K562 (cell line): ENCODE measurements around the gene ATP2A3. TPM values are rescaled to one million over a fixed set of nuclear protein-coding genes. Genes with fewer than 3 reads are reported as not detected.

ENCODE experiments used
- ATAC-seq: fragments of 200-7000 bp; cut with Tn5 transposase; 3 replicates; pipeline ENCODE4 v1.9.1; 2020; ENCODE audit warnings: moderate library complexity
- BruUV-seq: library from RNA; stranded (reverse); fragments of 400-500 nt; replicated peaks from 2 replicates; lab custom pipeline; 2021; lab: Mats Ljungman, UMichigan
- CTCF ChIA-PET: fragments of 300-600 bp; formaldehyde crosslinking; extraction: SDS; loops from one replicate; lab custom pipeline; 2021; ENCODE audit warnings: low intra/inter-chr PET ratio; lab: Yijun Ruan, JAX
- POLR2A ChIA-PET: fragments of 300-600, 350-650 bp; sonication (Branson Sonifier 250); formaldehyde crosslinking; extraction: SDS; loops from one replicate; lab custom pipeline; 2021; ENCODE audit warnings: antibody characterized with exemption, inconsistent platforms; lab: Yijun Ruan, JAX
- DNase-seq, 4 experiments: peaks; one replicate each; pipeline versions ENCODE4 v3.0.0 to v3.0.0-alpha.2; 2011 to 2018; ENCODE audit warnings: low spot score in 3 of 4, mixed read lengths in 3 of 4; ENCODE audit errors: extremely low read depth in 1 of 4
- FAIRE-seq: peaks from 2 replicates; lab custom pipeline; 2011; peaks lifted over from hg19 to GRCh38; lab: Jason Lieb, UNC
- H2AFZ ChIP-seq: 2 replicates; pipeline ENCODE4 v1.6.0; 2011; ENCODE audit warnings: low read depth, low read length, control low read depth, inconsistent platforms
- H3K27ac ChIP-seq: fragments of 200-600 bp; 3 replicates; pipeline ENCODE4 v1.8.0; 2011; ENCODE audit warnings: low read depth, mild to moderate bottlenecking, control low read depth, inconsistent platforms, low read length, moderate library complexity, mixed read lengths; ENCODE audit errors: extremely low read depth
- H3K27me3 ChIP-seq, 2 experiments: fragments of 300-600 bp in 1 of 2; 2 replicates in 1 of 2; 3 replicates in 1 of 2; pipeline versions ENCODE4 v1.6.0 to v1.8.0; 2011; ENCODE audit warnings: inconsistent platforms in 2 of 2, low read length in 2 of 2, mild to moderate bottlenecking in 1 of 2, mixed read lengths in 1 of 2, moderate library complexity in 1 of 2; ENCODE audit not compliant: control insufficient read depth in 2 of 2, insufficient read depth in 2 of 2
- H3K36me3 ChIP-seq: fragments of 300-600 bp; 3 replicates; pipeline ENCODE4 v1.8.0; 2011; ENCODE audit warnings: mild to moderate bottlenecking, low read length, inconsistent platforms; ENCODE audit not compliant: control insufficient read depth, insufficient read depth
- H3K4me1 ChIP-seq, 2 experiments: fragments of 200-600 bp in 1 of 2; replicated peaks in 1 of 2; 2 replicates in 1 of 2; 3 replicates in 1 of 2; pipeline versions ENCODE4 v1.5.1 to v1.8.0; 2011; ENCODE audit warnings: inconsistent platforms in 2 of 2, low read length in 2 of 2, mild to moderate bottlenecking in 1 of 2, mixed read lengths in 1 of 2, moderate library complexity in 1 of 2; ENCODE audit not compliant: control insufficient read depth in 2 of 2, insufficient read depth in 2 of 2
- H3K4me2 ChIP-seq: 2 replicates; pipeline ENCODE4 v1.6.1; 2011; ENCODE audit warnings: low read length, control low read depth, inconsistent platforms, mixed read lengths; ENCODE audit not compliant: insufficient read depth
- H3K4me3 ChIP-seq: fragments of 200-600 bp; sonication (generic), shearing (Covaris generic); 2 replicates; pipeline ENCODE4 v1.5.1; 2016; ENCODE audit warnings: control low read depth, inconsistent platforms
- H3K79me2 ChIP-seq: fragments of 200-600 bp; 3 replicates; pipeline ENCODE4 v1.8.0; 2011; ENCODE audit warnings: low read length, inconsistent platforms; ENCODE audit not compliant: control insufficient read depth, insufficient read depth
- H3K9ac ChIP-seq, 2 experiments: 2 replicates each; pipeline versions ENCODE4 v1.6.0 to v1.6.1; 2011; ENCODE audit warnings: low read depth in 2 of 2, low read length in 2 of 2, control low read depth in 1 of 2, inconsistent platforms in 1 of 2, mild to moderate bottlenecking in 1 of 2, mixed read lengths in 1 of 2; ENCODE audit not compliant: insufficient read depth in 1 of 2
- H3K9me1 ChIP-seq: one replicate; pipeline ENCODE4 v1.6.0; 2011; ENCODE audit warnings: inconsistent platforms, mild to moderate bottlenecking, low read length, moderate library complexity; ENCODE audit not compliant: control insufficient read depth, insufficient read depth
- H3K9me3 ChIP-seq: replicated peaks from 2 replicates; pipeline ENCODE4 v1.5.1; 2011; ENCODE audit warnings: low read depth, low read length, inconsistent platforms; ENCODE audit not compliant: control insufficient read depth, insufficient read depth
- H4K20me1 ChIP-seq: replicated peaks from 2 replicates; pipeline ENCODE4 v1.6.1; 2011; ENCODE audit warnings: low read length, inconsistent platforms, mixed read lengths; ENCODE audit not compliant: control insufficient read depth, insufficient read depth
- CBFA2T2 ChIP-seq: fragments of 450-650 bp; conservative IDR thresholded peaks from 2 replicates; pipeline ENCODE4 v1.6.1; 2017; ENCODE audit warnings: mild to moderate bottlenecking
- FOXJ3 ChIP-seq: sonication (generic); formaldehyde crosslinking; IDR thresholded peaks from 2 replicates; pipeline ENCODE4 v1.4.0; 2020; ENCODE audit warnings: mild to moderate bottlenecking, missing genetic modification reagents
- IFI16 ChIP-seq: fragments of 250-450 bp; sonication (Bioruptor Pico); IDR thresholded peaks from 2 replicates; pipeline ENCODE4 v2.1.2; 2022; ENCODE audit warnings: mild to moderate bottlenecking, inconsistent platforms
- RAD51 ChIP-seq: fragments of 450-650 bp; IDR thresholded peaks from 2 replicates; pipeline ENCODE4 v1.7.1; 2016; ENCODE audit warnings: low read depth, mild to moderate bottlenecking, borderline replicate concordance
- ZBTB33 ChIP-seq: sonication (generic); formaldehyde crosslinking; IDR thresholded peaks from 2 replicates; pipeline ENCODE4 v1.8.1; 2023; ENCODE audit warnings: mild to moderate bottlenecking, missing genetic modification reagents
- ZMIZ1 ChIP-seq, 2 experiments: fragments of 150-350 bp in 1 of 2; IDR thresholded peaks; 2 replicates each; pipeline ENCODE4 v1.6.1; 2012 to 2016; ENCODE audit warnings: low read depth in 2 of 2, low read length in 2 of 2, mild to moderate bottlenecking in 1 of 2, moderate library complexity in 1 of 2
- ZNF507 ChIP-seq: conservative IDR thresholded peaks from 2 replicates; pipeline ENCODE4 v1.6.1; 2017; ENCODE audit warnings: missing genetic modification characterization, missing compliant biosample characterization
- WGBS: fragments of 100-300 bp; shearing (Covaris generic); methylation state at CpG from one replicate; pipeline ENCODE4 v1.1.6; 2016; ENCODE audit warnings: low coverage, mixed read lengths; ENCODE audit not compliant: insufficient coverage; ENCODE audit errors: missing lambda C conversion rate; 5-methylcytosine and 5-hydroxymethylcytosine counted together
- in situ Hi-C: fragments of 300-500 bp; cut with MboI; formaldehyde crosslinking; loops from 4 replicates; pipeline ENCODE4 v1.15.0; 2018; ENCODE audit warnings: inconsistent platforms, mixed read lengths
- intact Hi-C: fragments of 100-400 bp; cut with micrococcal nuclease; formaldehyde crosslinking; loops from 2 replicates; pipeline ENCODE4 v1.14.2; 2022
- polyA plus RNA-seq, 8 experiments: library from polyadenylated mRNA; depleted of rRNA in 4 of 8; stranded (reverse) in 5 of 8; unstranded in 3 of 8; fragments of >200 nt; fragmentation: Nextera tagmentation in 2 of 8; fragmentation: Illumina TruSeq in 1 of 8; extraction: Ambion mirVana in 2 of 8; extraction: Trizol in 1 of 8; gene quantifications; 2 replicates each; pipeline versions ENCODE4 v1.2.1 to v1.2.3, GENCODE V29; 2011 to 2014; ENCODE audit warnings: inconsistent platforms in 1 of 8, missing spikeins in 1 of 8
- total RNA-seq, 7 experiments: library from RNA; depleted of rRNA in 6 of 7; stranded (reverse); fragments of >200 nt in 6 of 7; fragmentation: Illumina TruSeq in 2 of 7; extraction: Trizol in 2 of 7; gene quantifications; 2 replicates each; pipeline versions ENCODE4 v1.2.1 to v1.2.3, GENCODE V29; 2011 to 2021; ENCODE audit warnings: low replicate concordance in 1 of 7
- TF ChIP-seq, protein P1 (sequence below): fragments of 250-450 bp; sonication (Bioruptor Pico); IDR thresholded peaks from 2 replicates; pipeline ENCODE4 v1.5.0; 2020; ENCODE audit warnings: mild to moderate bottlenecking, borderline replicate concordance
- TF ChIP-seq, protein P2 (sequence below): fragments of 150-350 bp; IDR thresholded peaks from 2 replicates; pipeline ENCODE4 v1.6.1; 2014; ENCODE audit warnings: low read depth, mild to moderate bottlenecking, low read length, borderline replicate concordance

Gene ATP2A3
- total and polyA plus RNA-seq, 9 of the 15 experiments (the other 6 are each of a cell fraction or from before 2014, with no cell fraction given): 0.65 to 103 (median 31.3) TPM

DNA sequence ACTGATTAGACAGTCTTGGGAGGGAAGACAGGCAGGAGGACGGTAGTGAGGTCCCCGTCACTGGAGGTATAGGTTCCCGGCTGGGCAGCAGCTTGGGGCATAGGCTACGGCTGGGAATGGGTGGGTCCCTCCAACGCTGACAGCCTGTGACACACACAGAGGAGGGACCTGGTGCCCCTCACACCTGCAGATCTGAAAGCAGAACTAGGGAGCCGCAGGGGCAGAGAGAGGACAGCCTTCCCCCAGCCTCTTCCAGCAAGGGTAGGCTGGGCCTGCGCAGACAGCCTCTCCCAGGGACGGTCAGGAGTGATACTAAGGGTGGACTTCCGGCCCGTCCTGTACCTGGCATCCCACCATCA, 49.9 kb downstream of the ATP2A3 start:
- peak overlapping the region; percentile 81 for H3K4me2 ChIP-seq
- POLR2A ChIA-PET: interaction anchor here (0.6 to 1.4 kb wide), 5 partner anchors 10 to 361 kb away, joined by 3 to 9 read pairs (median 3); partner anchors contain the start of gene CAMKK1
- CTCF ChIA-PET: interaction anchor here (1.4 to 2.3 kb wide), 2 partner anchors 90 to 161 kb away, joined by 7 to 19 read pairs; no protein-coding TSS in a partner anchor
- H3K4me1 ChIP-seq: peaks cover 37 to 52% of the 10 kb centered on the region in 2 experiments
- intact Hi-C loops (loop anchor here (2.0 to 5.0 kb wide), 3 partner anchors 49 to 163 kb away; no protein-coding TSS in a partner anchor), in situ Hi-C loops (loop anchor here (10.0 kb wide), 1 partner anchor 91 kb away; no protein-coding TSS in a partner anchor)
- BruUV-seq: no TSS peak
- H3K9me1 ChIP-seq: peaks cover 6% of the 10 kb centered on the region
- peaks cover 7% of the 10 kb centered on the region; the same call in 1 of the 3 replicates for H3K36me3 ChIP-seq
- peak overlapping the region; percentile 63; the same call in 1 of the 2 replicates for H2AFZ ChIP-seq
- 0 out of 2 replicates have a peak, but pooled peaks cover 9% of the 10 kb centered on the region for H4K20me1 ChIP-seq
- peak overlapping the region; percentile 81; the same call in 2 of the 3 replicates for H3K27ac ChIP-seq
- no peaks in the 10 kb centered on the region for H3K9me3 ChIP-seq
- DNase-seq (no peak), FAIRE-seq (no peak), ATAC-seq (no peak; the same call in 2 of the 3 replicates)
- H3K79me2 ChIP-seq: peaks cover 42% of the 10 kb centered on the region
- H3K9ac ChIP-seq: peak overlapping the region; percentile 74 to 83; a peak in 3 of 4 replicates
- 50% methylated on average over 7 of the region's 10 CpGs for WGBS
- H3K27me3 ChIP-seq: no peaks in the 10 kb centered on the region
- H3K4me3 ChIP-seq: peak overlapping the region; percentile 55
- TF ChIP-seq FOXJ3 (CRISPR knock-in tag): no peak
- TF ChIP-seq ZBTB33 (CRISPR knock-in tag): no peak
- TF ChIP-seq, protein P1, sequence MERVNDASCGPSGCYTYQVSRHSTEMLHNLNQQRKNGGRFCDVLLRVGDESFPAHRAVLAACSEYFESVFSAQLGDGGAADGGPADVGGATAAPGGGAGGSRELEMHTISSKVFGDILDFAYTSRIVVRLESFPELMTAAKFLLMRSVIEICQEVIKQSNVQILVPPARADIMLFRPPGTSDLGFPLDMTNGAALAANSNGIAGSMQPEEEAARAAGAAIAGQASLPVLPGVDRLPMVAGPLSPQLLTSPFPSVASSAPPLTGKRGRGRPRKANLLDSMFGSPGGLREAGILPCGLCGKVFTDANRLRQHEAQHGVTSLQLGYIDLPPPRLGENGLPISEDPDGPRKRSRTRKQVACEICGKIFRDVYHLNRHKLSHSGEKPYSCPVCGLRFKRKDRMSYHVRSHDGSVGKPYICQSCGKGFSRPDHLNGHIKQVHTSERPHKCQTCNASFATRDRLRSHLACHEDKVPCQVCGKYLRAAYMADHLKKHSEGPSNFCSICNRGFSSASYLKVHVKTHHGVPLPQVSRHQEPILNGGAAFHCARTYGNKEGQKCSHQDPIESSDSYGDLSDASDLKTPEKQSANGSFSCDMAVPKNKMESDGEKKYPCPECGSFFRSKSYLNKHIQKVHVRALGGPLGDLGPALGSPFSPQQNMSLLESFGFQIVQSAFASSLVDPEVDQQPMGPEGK (CRISPR knock-in tag): no peak
- no peak for TF ChIP-seq RAD51
- no peak for TF ChIP-seq CBFA2T2
- no peak for TF ChIP-seq IFI16 (CRISPR knock-in tag)
- TF ChIP-seq, protein P2, sequence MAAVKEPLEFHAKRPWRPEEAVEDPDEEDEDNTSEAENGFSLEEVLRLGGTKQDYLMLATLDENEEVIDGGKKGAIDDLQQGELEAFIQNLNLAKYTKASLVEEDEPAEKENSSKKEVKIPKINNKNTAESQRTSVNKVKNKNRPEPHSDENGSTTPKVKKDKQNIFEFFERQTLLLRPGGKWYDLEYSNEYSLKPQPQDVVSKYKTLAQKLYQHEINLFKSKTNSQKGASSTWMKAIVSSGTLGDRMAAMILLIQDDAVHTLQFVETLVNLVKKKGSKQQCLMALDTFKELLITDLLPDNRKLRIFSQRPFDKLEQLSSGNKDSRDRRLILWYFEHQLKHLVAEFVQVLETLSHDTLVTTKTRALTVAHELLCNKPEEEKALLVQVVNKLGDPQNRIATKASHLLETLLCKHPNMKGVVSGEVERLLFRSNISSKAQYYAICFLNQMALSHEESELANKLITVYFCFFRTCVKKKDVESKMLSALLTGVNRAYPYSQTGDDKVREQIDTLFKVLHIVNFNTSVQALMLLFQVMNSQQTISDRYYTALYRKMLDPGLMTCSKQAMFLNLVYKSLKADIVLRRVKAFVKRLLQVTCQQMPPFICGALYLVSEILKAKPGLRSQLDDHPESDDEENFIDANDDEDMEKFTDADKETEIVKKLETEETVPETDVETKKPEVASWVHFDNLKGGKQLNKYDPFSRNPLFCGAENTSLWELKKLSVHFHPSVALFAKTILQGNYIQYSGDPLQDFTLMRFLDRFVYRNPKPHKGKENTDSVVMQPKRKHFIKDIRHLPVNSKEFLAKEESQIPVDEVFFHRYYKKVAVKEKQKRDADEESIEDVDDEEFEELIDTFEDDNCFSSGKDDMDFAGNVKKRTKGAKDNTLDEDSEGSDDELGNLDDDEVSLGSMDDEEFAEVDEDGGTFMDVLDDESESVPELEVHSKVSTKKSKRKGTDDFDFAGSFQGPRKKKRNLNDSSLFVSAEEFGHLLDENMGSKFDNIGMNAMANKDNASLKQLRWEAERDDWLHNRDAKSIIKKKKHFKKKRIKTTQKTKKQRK: no peak
- no peak for TF ChIP-seq ZNF507 (tag)
- TF ChIP-seq ZMIZ1 (IDR thresholded peaks at IDR 0.05; ENCODE audit: low read depth in 2 of 2, low read length in 2 of 2): no peak
